GM12873 (cell line): ENCODE measurements around the gene KIAA1958.

ENCODE experiments used
- CTCF ChIP-seq: IDR thresholded peaks from 2 replicates; pipeline ENCODE4 v1.5.1; 2012; ENCODE audit warnings: low read depth, mild to moderate bottlenecking, moderate library complexity, low read length, control low read depth; ENCODE audit not compliant: insufficient read depth; ENCODE audit errors: missing control alignments

The KIAA1958 gene

GRCh38 chr9:112586599-112587155 is 100.0 kb downstream of the KIAA1958 start:
- TF ChIP-seq CTCF = no peak

GRCh38 chr9:112599732-112600131 is 113.1 kb downstream of the KIAA1958 start:
- TF ChIP-seq CTCF = no peak

- TF ChIP-seq CTCF = no peak
Observed at GRCh38 chr9:112601636-112602035, 115.0 kb downstream of the KIAA1958 start.

GRCh38 chr9:112604790-112605189 is 118.2 kb downstream of the KIAA1958 start:
- TF ChIP-seq CTCF = no peak

- no peak for TF ChIP-seq CTCF
Observed at GRCh38 chr9:112605518-112605917, 118.9 kb downstream of the KIAA1958 start.

GRCh38 chr9:112605963-112606699 is 119.5 kb downstream of the KIAA1958 start:
- no peak for TF ChIP-seq CTCF

- TF ChIP-seq CTCF = no peak
Observed at GRCh38 chr9:112608851-112609250, 122.2 kb downstream of the KIAA1958 start.
